Uterus (tissue), 2 donors: ENCODE data around the gene MMAB.

Experiments used
- CTCF ChIP-seq, 4 experiments: fragments of 200-600 bp in 2 of 4; fragments of 450-650 bp in 2 of 4; sonication (generic) in 2 of 4; IDR thresholded peaks; one replicate each; pipeline ENCODE4 v1.5.1; 2016 to 2019; ENCODE audit warnings: antibody characterized with exemption in 4 of 4, mild to moderate bottlenecking in 2 of 4, moderate library complexity in 1 of 4
- POLR2A ChIP-seq, 2 donors: fragments of 450-650 bp; IDR thresholded peaks; one replicate each; pipeline ENCODE4 v1.6.1; 2016; ENCODE audit warnings: antibody characterized with exemption in 2 of 2, mild to moderate bottlenecking in 1 of 2, moderate library complexity in 1 of 2

GRCh38 chr12:109581856-109582255 is 8.6 kb upstream of the MMAB start:
- TF ChIP-seq CTCF (IDR thresholded peaks at IDR 0.05): no peak
- no peak for TF ChIP-seq POLR2A (IDR thresholded peaks at IDR 0.05)
